ENCODE measurements around the gene CLDN24.
"Not testable (repeated sequence)": the region's sequence is repeated elsewhere in the genome, so short reads cannot be mapped to it uniquely, and the experiment has no call there.

Gene CLDN24

GRCh38 chr4:183329954-183330742 is 7.9 kb upstream of the CLDN24 start:
- TF ChIP-seq EZH2 (IDR thresholded peaks at IDR 0.05) (no peak), POLR2AphosphoS5 (IDR thresholded peaks at IDR 0.05; ENCODE audit: borderline replicate concordance, low read depth, low read length) (no peak), FOXP2 (optimal IDR thresholded peaks at IDR 0.05; ENCODE audit: control extremely low read depth, extremely low read length, insufficient read depth) (no peak)
- DNase-seq (ENCODE audit: low read depth, low spot score): no peak
- no peaks in the 10 kb centered on the region for H3K9me3 ChIP-seq (ENCODE audit: low read depth, low read length)
- no peaks in the 10 kb centered on the region for H3K36me3 ChIP-seq (ENCODE audit: insufficient read depth, low read length)
- H3K9ac ChIP-seq (ENCODE audit: insufficient read length): no peak overlapping the region
- no peak overlapping the region for H3K4me3 ChIP-seq
- no peak overlapping the region for H3K27ac ChIP-seq

- Histone ChIP-seq H3K27ac (no peak overlapping the region), H3K9me3 (ENCODE audit: low read depth, low read length) (no peaks in the 10 kb centered on the region), H3K36me3 (ENCODE audit: insufficient read depth, low read length) (no peaks in the 10 kb centered on the region), H3K9ac (ENCODE audit: insufficient read length) (no peak overlapping the region), H3K4me3 (no peak overlapping the region)
- no peak for TF ChIP-seq FOXP2 (optimal IDR thresholded peaks at IDR 0.05; ENCODE audit: control extremely low read depth, extremely low read length, insufficient read depth)
- TF ChIP-seq POLR2AphosphoS5 (IDR thresholded peaks at IDR 0.05; ENCODE audit: borderline replicate concordance, low read depth, low read length): no peak
- DNase-seq (ENCODE audit: low read depth, low spot score): no peak
These were observed 7.0 kb upstream of the CLDN24 start for GRCh38 chr4:183329244-183329643.

DNA sequence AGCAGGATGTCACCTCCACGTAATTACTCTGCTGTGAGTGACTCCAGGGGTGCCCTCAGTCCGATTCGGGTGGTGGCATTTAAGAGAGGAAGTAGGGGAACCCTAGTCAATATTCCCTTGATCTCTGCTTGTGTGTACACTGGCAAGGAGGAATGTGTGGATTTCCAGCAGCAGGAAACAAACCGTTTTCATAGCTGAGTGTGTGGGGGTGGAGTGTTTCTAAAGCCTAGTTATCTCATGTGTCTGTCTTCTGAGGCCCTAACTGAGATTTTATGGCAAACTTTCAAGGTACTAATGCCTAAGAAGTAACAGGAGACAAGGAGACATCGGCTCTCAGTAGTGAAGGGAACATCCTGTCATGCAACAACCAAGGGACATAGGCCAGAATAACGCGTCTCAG is 6.6 kb upstream of the CLDN24 start:
- no peaks in the 10 kb centered on the region for H3K36me3 ChIP-seq (ENCODE audit: insufficient read depth, low read length)
- no peak for TF ChIP-seq POLR2AphosphoS5 (IDR thresholded peaks at IDR 0.05; ENCODE audit: borderline replicate concordance, low read depth, low read length)
- no peak for TF ChIP-seq FOXP2 (optimal IDR thresholded peaks at IDR 0.05; ENCODE audit: control extremely low read depth, extremely low read length, insufficient read depth)
- no peak for TF ChIP-seq EZH2 (IDR thresholded peaks at IDR 0.05)
- no peak overlapping the region for H3K27ac ChIP-seq

DNA sequence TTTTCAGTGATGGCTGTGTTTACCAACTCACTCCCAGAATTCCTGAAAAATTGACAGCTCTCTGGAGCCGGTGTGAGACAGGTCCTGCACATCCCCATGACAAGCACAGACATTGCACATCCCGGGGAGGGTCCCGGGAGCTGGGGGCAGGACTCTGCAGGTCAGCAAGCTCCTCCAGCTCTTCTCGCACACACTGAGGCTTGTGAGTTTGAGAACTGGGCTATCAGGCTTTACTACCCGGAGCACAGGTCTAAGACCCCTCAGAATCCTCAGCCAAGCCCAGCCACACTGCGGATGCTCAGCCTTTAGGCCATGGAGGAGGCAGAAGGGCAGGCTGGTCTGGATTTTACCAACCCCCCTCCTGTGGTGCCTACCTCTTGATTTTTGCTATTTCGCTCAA is 5.6 kb upstream of the CLDN24 start:
- H3K27ac ChIP-seq: no peak overlapping the region
- TF ChIP-seq EZH2 (IDR thresholded peaks at IDR 0.05) (no peak), POLR2AphosphoS5 (IDR thresholded peaks at IDR 0.05; ENCODE audit: borderline replicate concordance, low read depth, low read length) (no peak), FOXP2 (optimal IDR thresholded peaks at IDR 0.05; ENCODE audit: control extremely low read depth, extremely low read length, insufficient read depth) (no peak)
- no peaks in the 10 kb centered on the region for H3K36me3 ChIP-seq (ENCODE audit: insufficient read depth, low read length)
- H3K4me3 ChIP-seq: no peak overlapping the region
- H3K9me3 ChIP-seq (ENCODE audit: low read depth, low read length): no peaks in the 10 kb centered on the region
- no peak overlapping the region for H3K9ac ChIP-seq (ENCODE audit: insufficient read length)
- no peak for DNase-seq (ENCODE audit: low read depth, low spot score)

More for the DNA sequence above, 6.6 kb upstream of the CLDN24 start:
- Histone ChIP-seq H3K9me3 (ENCODE audit: low read depth, low read length) (no peaks in the 10 kb centered on the region), H3K9ac (ENCODE audit: insufficient read length) (no peak overlapping the region), H3K4me3 (no peak overlapping the region)
- DNase-seq (ENCODE audit: low read depth, low spot score): no peak

DNA sequence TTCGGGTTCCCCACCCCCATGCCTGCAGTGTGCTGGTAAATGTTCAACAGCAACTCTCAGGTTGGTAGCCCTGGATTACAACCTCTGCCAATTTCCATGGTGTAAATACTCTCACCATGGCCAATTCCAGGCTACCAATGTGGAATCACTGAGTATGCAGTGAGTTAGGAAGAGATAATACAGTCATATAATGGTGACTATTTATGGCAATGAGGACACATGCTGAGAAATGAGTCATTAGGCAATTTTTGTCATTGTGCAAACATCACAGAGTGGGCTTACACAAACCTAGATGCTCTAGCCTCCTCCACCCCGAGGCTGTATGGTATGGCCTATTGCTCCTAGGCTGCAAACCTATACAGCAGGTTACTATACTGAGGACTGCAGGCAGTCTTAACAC is 4.6 kb upstream of the CLDN24 start:
- H3K4me3 ChIP-seq: no peak overlapping the region
- DNase-seq (ENCODE audit: low read depth, low spot score): no peak
- no peak overlapping the region for H3K9ac ChIP-seq (ENCODE audit: insufficient read length)
- H3K9me3 ChIP-seq (ENCODE audit: low read depth, low read length): no peaks in the 10 kb centered on the region
- H3K36me3 ChIP-seq (ENCODE audit: insufficient read depth, low read length): no peaks in the 10 kb centered on the region
- TF ChIP-seq POLR2AphosphoS5 (IDR thresholded peaks at IDR 0.05; ENCODE audit: borderline replicate concordance, low read depth, low read length) (no peak), EZH2 (IDR thresholded peaks at IDR 0.05) (no peak), FOXP2 (optimal IDR thresholded peaks at IDR 0.05; ENCODE audit: control extremely low read depth, extremely low read length, insufficient read depth) (no peak)
- no peak overlapping the region for H3K27ac ChIP-seq

GRCh38 chr4:183326387-183326786 is 4.2 kb upstream of the CLDN24 start:
- DNase-seq (ENCODE audit: low read depth, low spot score); H3K36me3 ChIP-seq (ENCODE audit: insufficient read depth, low read length); H3K4me3 ChIP-seq; H3K9me3 ChIP-seq (ENCODE audit: low read depth, low read length); H3K27ac ChIP-seq; H3K9ac ChIP-seq (ENCODE audit: insufficient read length): not testable (repeated sequence)

DNA sequence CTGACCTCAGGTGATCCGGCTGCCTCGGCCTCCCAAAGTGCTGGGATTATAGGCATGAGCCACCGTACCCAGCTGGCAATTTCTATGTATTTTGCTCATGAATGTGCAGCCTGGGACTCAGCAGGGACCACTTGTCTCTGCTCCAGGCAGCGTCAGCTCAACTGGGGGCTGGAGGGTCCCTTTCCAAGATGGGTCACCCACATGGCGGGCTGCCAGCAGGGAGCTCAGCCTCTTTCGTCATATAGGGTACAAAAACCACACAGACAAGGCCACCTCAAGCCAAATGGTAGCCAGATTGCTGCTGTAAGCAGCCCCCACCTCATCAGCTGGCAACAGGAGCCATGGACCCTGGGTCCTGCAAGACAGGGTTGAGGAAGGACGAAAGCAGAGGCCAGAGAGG is 2.4 kb upstream of the CLDN24 start:
- H3K27ac ChIP-seq: no peak overlapping the region
- DNase-seq (ENCODE audit: low read depth, low spot score): no peak
- TF ChIP-seq EZH2 (IDR thresholded peaks at IDR 0.05) (no peak), POLR2AphosphoS5 (IDR thresholded peaks at IDR 0.05; ENCODE audit: borderline replicate concordance, low read depth, low read length) (no peak), FOXP2 (optimal IDR thresholded peaks at IDR 0.05; ENCODE audit: control extremely low read depth, extremely low read length, insufficient read depth) (no peak)
- no peaks in the 10 kb centered on the region for H3K36me3 ChIP-seq (ENCODE audit: insufficient read depth, low read length)
- H3K9ac ChIP-seq (ENCODE audit: insufficient read length): no peak overlapping the region
- H3K4me3 ChIP-seq: no peak overlapping the region
- H3K9me3 ChIP-seq (ENCODE audit: low read depth, low read length): no peaks in the 10 kb centered on the region

- H3K4me3 ChIP-seq; H3K27ac ChIP-seq; DNase-seq (ENCODE audit: low read depth, low spot score); H3K9ac ChIP-seq (ENCODE audit: insufficient read length); H3K9me3 ChIP-seq (ENCODE audit: low read depth, low read length); H3K36me3 ChIP-seq (ENCODE audit: insufficient read depth, low read length): not testable (repeated sequence)
These were observed 1.8 kb upstream of the CLDN24 start for GRCh38 chr4:183324056-183324455.

- DNase-seq (ENCODE audit: low read depth, low spot score): no peak
- Histone ChIP-seq H3K9me3 (ENCODE audit: low read depth, low read length) (no peaks in the 10 kb centered on the region), H3K9ac (ENCODE audit: insufficient read length) (no peak overlapping the region), H3K4me3 (no peak overlapping the region), H3K36me3 (ENCODE audit: insufficient read depth, low read length) (no peaks in the 10 kb centered on the region), H3K27ac (no peak overlapping the region)
- TF ChIP-seq EZH2 (IDR thresholded peaks at IDR 0.05): no peak
- no peak for TF ChIP-seq POLR2AphosphoS5 (IDR thresholded peaks at IDR 0.05; ENCODE audit: borderline replicate concordance, low read depth, low read length)
- TF ChIP-seq FOXP2 (optimal IDR thresholded peaks at IDR 0.05; ENCODE audit: control extremely low read depth, extremely low read length, insufficient read depth): no peak
These were observed 1.1 kb upstream of the CLDN24 start for GRCh38 chr4:183323295-183323694.

All from SK-N-MC (cell line).